H9 (cell line): ENCODE measurements around the gene HES1. TPM values are rescaled to one million over a fixed set of nuclear protein-coding genes. Genes with fewer than 3 reads are reported as not detected.

Experiments
- DNase-seq: peaks from one replicate; pipeline ENCODE4 v3.0.0-alpha.2; 2017
- H2AFZ ChIP-seq: one replicate; pipeline ENCODE4 v1.6.1; 2013; ENCODE audit warnings: mild to moderate bottlenecking, low read length, control low read depth, moderate library complexity
- H2AK5ac ChIP-seq: 2 replicates; pipeline ENCODE4 v1.6.1; 2013; ENCODE audit warnings: low read length, control low read depth, mixed read lengths; ENCODE audit not compliant: insufficient read length
- H2BK120ac ChIP-seq: one replicate; pipeline ENCODE4 v1.6.1; 2013; ENCODE audit warnings: low read depth, mild to moderate bottlenecking, low read length, control low read depth, inconsistent platforms; ENCODE audit not compliant: poor library complexity, severe bottlenecking
- H2BK12ac ChIP-seq: 2 replicates; pipeline ENCODE4 v1.6.1; 2013; ENCODE audit warnings: low read length, control low read depth, mixed read lengths, low read depth; ENCODE audit not compliant: insufficient read length
- H2BK15ac ChIP-seq: 2 replicates; pipeline ENCODE4 v1.6.1; 2013; ENCODE audit warnings: low read depth, low read length, control low read depth
- H2BK20ac ChIP-seq: one replicate; pipeline ENCODE4 v1.6.1; 2013; ENCODE audit warnings: low read depth, mild to moderate bottlenecking, low read length, control low read depth, inconsistent platforms; ENCODE audit not compliant: poor library complexity, severe bottlenecking
- H2BK5ac ChIP-seq: 2 replicates; pipeline ENCODE4 v1.6.1; 2013; ENCODE audit warnings: low read length, control low read depth, mixed read lengths; ENCODE audit not compliant: insufficient read length
- H3K14ac ChIP-seq: 2 replicates; pipeline ENCODE4 v1.6.1; 2013; ENCODE audit warnings: low read length, control low read depth; ENCODE audit not compliant: insufficient read depth
- H3K18ac ChIP-seq: 2 replicates; pipeline ENCODE4 v1.6.1; 2013; ENCODE audit warnings: low read depth, mild to moderate bottlenecking, mixed read lengths, low read length, control low read depth; ENCODE audit not compliant: insufficient read length
- H3K23ac ChIP-seq: 2 replicates; pipeline ENCODE4 v1.6.1; 2013; ENCODE audit warnings: low read length, control low read depth, mixed read lengths, low read depth; ENCODE audit not compliant: insufficient read length
- H3K23me2 ChIP-seq: 2 replicates; pipeline ENCODE4 v1.6.1; 2013; ENCODE audit warnings: low read depth, mild to moderate bottlenecking, mixed read lengths, low read length, control low read depth; ENCODE audit not compliant: insufficient read length, poor library complexity, severe bottlenecking
- H3K27ac ChIP-seq: 2 replicates; pipeline ENCODE4 v1.5.1; 2013; ENCODE audit warnings: low read length, control low read depth, mixed read lengths, low read depth; ENCODE audit not compliant: insufficient read length
- H3K27me3 ChIP-seq: 2 replicates; pipeline ENCODE4 v1.6.1; 2013; ENCODE audit warnings: low read length, control low read depth, inconsistent platforms; ENCODE audit not compliant: insufficient read depth
- H3K4ac ChIP-seq: 2 replicates; pipeline ENCODE4 v1.6.1; 2013; ENCODE audit warnings: low read depth, mild to moderate bottlenecking, control low read depth, inconsistent platforms, low read length, moderate library complexity
- H3K4me1 ChIP-seq: 2 replicates; pipeline ENCODE4 v1.6.1; 2013; ENCODE audit warnings: low read length, control low read depth, inconsistent platforms; ENCODE audit not compliant: insufficient read depth
- H3K4me2 ChIP-seq: 2 replicates; pipeline ENCODE4 v1.6.1; 2013; ENCODE audit warnings: low read length, control low read depth, mixed read lengths; ENCODE audit not compliant: insufficient read length, insufficient read depth
- H3K56ac ChIP-seq: 2 replicates; pipeline ENCODE4 v1.6.1; 2013; ENCODE audit warnings: low read depth, mild to moderate bottlenecking, mixed read lengths, low read length, control low read depth; ENCODE audit not compliant: insufficient read length
- H3K79me1 ChIP-seq: 2 replicates; pipeline ENCODE4 v1.6.1; 2013; ENCODE audit warnings: low read depth, mild to moderate bottlenecking, moderate library complexity, low read length, control low read depth, inconsistent platforms; ENCODE audit not compliant: insufficient read depth, poor library complexity, severe bottlenecking
- H3K79me2 ChIP-seq: 2 replicates; pipeline ENCODE4 v1.6.1; 2013; ENCODE audit warnings: low read length, control low read depth, inconsistent platforms; ENCODE audit not compliant: insufficient read depth
- H3K9ac ChIP-seq: 2 replicates; pipeline ENCODE4 v1.6.1; 2013; ENCODE audit warnings: low read length, control low read depth, mixed read lengths; ENCODE audit not compliant: insufficient read length; ENCODE audit errors: extremely low read depth
- H3K9me3 ChIP-seq: one replicate; pipeline ENCODE4 v1.6.1; 2013; ENCODE audit warnings: low read depth, low read length, inconsistent platforms; ENCODE audit not compliant: control insufficient read depth
- H3T11ph ChIP-seq: one replicate; pipeline ENCODE4 v1.6.1; 2013; ENCODE audit warnings: mild to moderate bottlenecking, low read length, control low read depth, inconsistent platforms
- H4K20me1 ChIP-seq: one replicate; pipeline ENCODE4 v1.6.1; 2013; ENCODE audit not compliant: control insufficient read depth, insufficient read length, insufficient read depth
- H4K5ac ChIP-seq: 2 replicates; pipeline ENCODE4 v1.6.1; 2013; ENCODE audit warnings: low read depth, mild to moderate bottlenecking, mixed read lengths, low read length, control low read depth; ENCODE audit not compliant: insufficient read length
- H4K8ac ChIP-seq: replicated peaks from 2 replicates; pipeline ENCODE4 v1.6.1; 2013; ENCODE audit warnings: low read length, control low read depth, mixed read lengths, low read depth; ENCODE audit not compliant: insufficient read length
- H4K91ac ChIP-seq: 2 replicates; pipeline ENCODE4 v1.6.1; 2013; ENCODE audit warnings: low read depth, mild to moderate bottlenecking, moderate library complexity, mixed read lengths, low read length, control low read depth; ENCODE audit not compliant: insufficient read length
- H3K27ac Mint-ChIP-seq, 3 experiments: 2 replicates in 2 of 3; 3 replicates in 1 of 3; pipeline ENCODE4 v1.8.0; 2020 to 2021; ENCODE audit warnings: mixed read lengths in 3 of 3, mild to moderate bottlenecking in 1 of 3, moderate library complexity in 1 of 3
- H3K27me3 Mint-ChIP-seq: 2 replicates; pipeline ENCODE4 v1.8.0; 2021; ENCODE audit warnings: low read depth, mild to moderate bottlenecking, moderate library complexity, mixed read lengths
- H3K36me3 Mint-ChIP-seq, 3 experiments: 2 replicates in 2 of 3; 3 replicates in 1 of 3; pipeline ENCODE4 v1.8.0; 2020 to 2021; ENCODE audit warnings: low read depth in 3 of 3, mixed read lengths in 3 of 3; ENCODE audit not compliant: insufficient read depth in 1 of 3
- H3K4me1 Mint-ChIP-seq, 2 experiments: 2 replicates each; pipeline ENCODE4 v1.8.0; 2020; ENCODE audit warnings: mixed read lengths in 2 of 2
- H3K4me3 Mint-ChIP-seq, 2 experiments: 2 replicates in 1 of 2; 3 replicates in 1 of 2; pipeline ENCODE4 v1.8.0; 2020 to 2021; ENCODE audit warnings: mild to moderate bottlenecking in 2 of 2, mixed read lengths in 2 of 2, moderate library complexity in 1 of 2
- H3K9me3 Mint-ChIP-seq, 2 experiments: 2 replicates in 1 of 2; 3 replicates in 1 of 2; pipeline ENCODE4 v1.8.0; 2020; ENCODE audit warnings: mild to moderate bottlenecking in 2 of 2, mixed read lengths in 2 of 2, moderate library complexity in 1 of 2
- WGBS: extraction: QIAGEN DNeasy Blood & Tissue Kit; methylation state at CpG from one replicate; pipeline ENCODE4 v1.1.7; 2013; ENCODE audit warnings: missing lambda C conversion rate, low lambda C conversion rate, mixed read lengths; ENCODE audit not compliant: insufficient read length; ENCODE audit errors: extremely low coverage; 5-methylcytosine and 5-hydroxymethylcytosine counted together
- total RNA-seq: library from RNA; stranded (reverse); gene quantifications from 2 replicates; pipeline ENCODE4 v1.2.1, GENCODE V29; 2021
- TF ChIP-seq, protein P1 (sequence below): fragments of 200-600 bp; sonication (generic); conservative IDR thresholded peaks from 3 replicates; pipeline ENCODE4 v1.8.0; 2021; ENCODE audit warnings: antibody characterized with exemption, mild to moderate bottlenecking

HES1 gene
- total RNA-seq, 1 experiment from 2014 or later, result 23.2 TPM

DNA sequence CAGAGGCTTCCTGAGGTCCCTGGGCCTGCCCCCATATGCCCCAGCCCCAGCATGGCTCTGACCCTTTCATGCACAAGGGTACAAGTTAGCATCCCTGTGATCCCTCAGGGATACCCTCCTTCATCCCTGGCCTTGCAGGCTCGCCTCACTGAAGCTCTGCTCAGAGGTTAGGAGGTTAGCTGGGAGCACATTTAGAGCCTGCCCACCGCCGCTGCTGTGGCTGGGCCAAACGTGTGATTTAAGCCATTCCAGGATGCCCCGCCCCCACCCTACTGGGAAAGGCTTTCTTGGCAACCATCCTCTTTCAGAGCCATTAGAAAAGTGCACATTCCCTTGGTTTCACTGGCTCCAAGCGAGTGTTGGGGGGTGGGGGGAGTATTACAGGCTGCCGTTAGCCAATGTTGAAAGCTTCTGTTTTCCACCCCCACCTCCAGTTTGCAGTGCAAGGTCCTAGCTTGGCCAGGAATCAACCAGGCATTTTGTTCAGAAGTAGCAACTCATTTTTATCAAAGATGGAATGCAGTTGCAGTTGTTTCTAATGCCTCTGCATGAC, 6.3 kb upstream of the HES1 start:
- Histone ChIP-seq H2BK120ac (no peak overlapping the region), H3K14ac (no peak overlapping the region), H3T11ph (no peak overlapping the region), H3K4ac (no peak overlapping the region), H3K9me3 (no peaks in the 10 kb centered on the region), H4K8ac (no peak overlapping the region), H2BK15ac (no peak overlapping the region), H3K79me1 (no peaks in the 10 kb centered on the region), H3K27ac (no peak overlapping the region), H4K20me1 (no peaks in the 10 kb centered on the region), H4K91ac (no peak overlapping the region), H3K4me2 (no peak overlapping the region), H3K18ac (no peak overlapping the region), H3K23me2 (no peaks in the 10 kb centered on the region), H2BK20ac (no peak overlapping the region), H3K4me1 (peaks cover 25% of the 10 kb centered on the region; the same call in 1 of the 2 replicates), H2AK5ac (no peak overlapping the region), H3K9ac (no peak overlapping the region), H3K27me3 (no peaks in the 10 kb centered on the region; the same call in 1 of the 2 replicates), H3K23ac (no peak overlapping the region), H4K5ac (no peak overlapping the region), H2BK5ac (no peak overlapping the region), H3K79me2 (no peaks in the 10 kb centered on the region), H2BK12ac (no peak overlapping the region), H3K56ac (no peak overlapping the region), H2AFZ (no peak overlapping the region)
- no CpG with 5 or more reads among the region's 7 CpGs for WGBS
- TF ChIP-seq, protein P1, sequence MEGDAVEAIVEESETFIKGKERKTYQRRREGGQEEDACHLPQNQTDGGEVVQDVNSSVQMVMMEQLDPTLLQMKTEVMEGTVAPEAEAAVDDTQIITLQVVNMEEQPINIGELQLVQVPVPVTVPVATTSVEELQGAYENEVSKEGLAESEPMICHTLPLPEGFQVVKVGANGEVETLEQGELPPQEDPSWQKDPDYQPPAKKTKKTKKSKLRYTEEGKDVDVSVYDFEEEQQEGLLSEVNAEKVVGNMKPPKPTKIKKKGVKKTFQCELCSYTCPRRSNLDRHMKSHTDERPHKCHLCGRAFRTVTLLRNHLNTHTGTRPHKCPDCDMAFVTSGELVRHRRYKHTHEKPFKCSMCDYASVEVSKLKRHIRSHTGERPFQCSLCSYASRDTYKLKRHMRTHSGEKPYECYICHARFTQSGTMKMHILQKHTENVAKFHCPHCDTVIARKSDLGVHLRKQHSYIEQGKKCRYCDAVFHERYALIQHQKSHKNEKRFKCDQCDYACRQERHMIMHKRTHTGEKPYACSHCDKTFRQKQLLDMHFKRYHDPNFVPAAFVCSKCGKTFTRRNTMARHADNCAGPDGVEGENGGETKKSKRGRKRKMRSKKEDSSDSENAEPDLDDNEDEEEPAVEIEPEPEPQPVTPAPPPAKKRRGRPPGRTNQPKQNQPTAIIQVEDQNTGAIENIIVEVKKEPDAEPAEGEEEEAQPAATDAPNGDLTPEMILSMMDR, result no peak
- Mint-ChIP-seq H3K4me1 (peaks cover 44 to 45% of the 10 kb centered on the region in 2 experiments), H3K36me3 (no peaks in the 10 kb centered on the region; a peak in 1 of 7 replicates), H3K27ac (no peak overlapping the region), H3K4me3 (no peak overlapping the region), H3K9me3 (no peaks in the 10 kb centered on the region), H3K27me3 (peaks cover 45% of the 10 kb centered on the region)
- DNase-seq, result peak; percentile 69
